Measurements from ENCODE around the gene UNC119B. TPM values are rescaled to one million over a fixed set of nuclear protein-coding genes. Genes with fewer than 3 reads are reported as not detected.

The UNC119B gene
- total and polyA plus RNA-seq, 9 donors, result 6.0 to 21.6 (median 15.3) TPM

DNA sequence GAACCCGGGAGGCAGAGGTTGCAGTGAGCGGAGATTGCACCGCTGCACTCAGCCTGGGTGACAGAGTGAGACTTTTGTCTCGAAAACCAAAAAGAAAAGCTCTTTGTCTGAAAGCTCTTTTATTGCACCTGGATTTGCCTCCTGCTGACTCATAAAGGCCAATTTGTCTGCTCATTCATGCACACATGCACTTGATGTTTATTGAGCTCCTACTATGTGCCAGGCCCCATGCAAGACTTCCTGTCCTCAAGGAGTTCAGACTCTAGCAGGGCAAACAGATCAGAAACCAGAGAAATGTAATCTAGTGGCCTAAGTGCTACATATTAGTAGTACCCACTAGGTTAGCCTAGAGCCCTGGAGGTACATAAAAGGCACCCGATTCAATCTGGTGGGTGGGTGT, 39.6 kb upstream of the UNC119B start:
- 93% methylated on average over 3 of the region's 5 CpGs for WGBS (ENCODE audit: insufficient coverage)
- Histone ChIP-seq H3K9me3 (replicated peaks; ENCODE audit: control insufficient read depth, low read depth, low read length) (no peaks in the 10 kb centered on the region), H3K4me1 (ENCODE audit: control insufficient read depth, insufficient read depth, low read length) (peaks cover 6% of the 10 kb centered on the region), H3K36me3 (ENCODE audit: control insufficient read depth, insufficient read depth, low read length) (no peaks in the 10 kb centered on the region), H3K4me3 (ENCODE audit: low read length) (no peak overlapping the region), H3K27me3 (ENCODE audit: control insufficient read depth, insufficient read depth, low read length) (no peaks in the 10 kb centered on the region), H3K27ac (ENCODE audit: low read length) (no peak overlapping the region)
- no peak for DNase-seq

DNA sequence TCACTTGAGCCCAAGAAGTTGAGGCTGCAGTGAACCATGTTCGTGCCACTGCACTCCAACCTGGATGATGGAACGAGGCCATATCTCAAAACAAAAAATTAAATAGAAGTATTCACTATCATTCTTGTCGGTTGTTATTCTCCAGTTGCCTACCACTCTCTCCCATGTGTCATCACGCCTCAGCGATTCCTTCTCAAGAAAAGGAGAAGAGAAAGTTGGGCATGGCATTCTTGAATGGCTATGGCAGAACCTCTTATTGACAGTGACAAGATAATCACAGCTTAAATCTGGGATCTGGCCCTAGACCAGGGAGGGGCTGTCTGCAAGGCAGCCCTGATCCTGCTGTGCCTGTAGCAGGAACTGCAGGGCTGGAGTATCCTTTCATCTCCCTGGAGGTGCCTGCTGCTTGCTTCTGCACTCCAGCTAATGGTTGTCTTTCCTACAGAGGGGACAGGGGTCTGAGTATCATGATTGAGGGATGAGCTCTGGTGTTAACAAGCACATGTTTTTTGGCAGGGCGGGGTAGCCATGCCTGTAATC, 36.1 kb upstream of the UNC119B start:
- Histone ChIP-seq H3K4me1 (ENCODE audit: control insufficient read depth, insufficient read depth, low read length) (peaks cover 3% of the 10 kb centered on the region), H3K27ac (ENCODE audit: low read length) (no peak overlapping the region), H3K27me3 (ENCODE audit: control insufficient read depth, insufficient read depth, low read length) (no peaks in the 10 kb centered on the region), H3K4me3 (ENCODE audit: low read length) (no peak overlapping the region), H3K9me3 (replicated peaks; ENCODE audit: control insufficient read depth, low read depth, low read length) (no peaks in the 10 kb centered on the region), H3K36me3 (ENCODE audit: control insufficient read depth, insufficient read depth, low read length) (no peaks in the 10 kb centered on the region)
- WGBS (ENCODE audit: insufficient coverage), result 73% methylated on average over 3 of the region's 6 CpGs
- no peak for DNase-seq

DNA sequence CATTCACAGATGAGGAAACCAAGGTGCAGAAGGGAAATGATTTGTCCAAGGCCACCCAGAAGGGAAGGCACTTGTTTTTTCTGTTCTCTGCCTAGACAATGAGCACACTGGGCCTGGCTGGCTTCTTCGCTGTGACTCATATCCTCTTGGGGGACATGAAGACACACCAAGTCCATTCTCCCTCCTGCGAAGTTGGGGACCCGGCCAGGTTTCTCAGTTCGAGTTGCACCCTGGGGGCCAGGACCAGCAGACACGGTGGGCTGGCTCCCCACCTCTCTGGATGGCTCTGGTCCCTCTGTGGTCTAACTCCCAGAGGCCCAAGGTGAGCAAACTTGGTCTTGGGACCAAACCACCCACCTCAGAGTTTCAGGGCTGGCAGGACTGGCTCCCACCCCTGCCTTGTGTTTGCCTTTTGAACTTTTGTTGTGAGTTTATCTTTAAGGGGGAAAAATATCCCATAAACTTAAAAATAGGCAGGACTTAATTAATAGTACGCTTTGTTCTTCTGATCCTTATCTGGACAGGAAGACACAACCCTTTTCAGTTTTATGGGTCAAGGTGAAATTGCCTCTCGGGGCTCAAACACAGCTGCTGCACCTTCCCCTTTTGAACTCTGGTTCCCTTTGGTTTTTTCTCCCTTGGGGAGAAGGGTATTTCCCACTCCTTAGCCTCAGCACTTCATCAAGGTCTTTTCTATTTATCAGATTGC, 32.3 kb upstream of the UNC119B start:
- H3K27ac ChIP-seq (ENCODE audit: low read length), result peak overlapping the region; percentile 17
- no peaks in the 10 kb centered on the region for H3K9me3 ChIP-seq (replicated peaks; ENCODE audit: control insufficient read depth, low read depth, low read length)
- no peaks in the 10 kb centered on the region for H3K27me3 ChIP-seq (ENCODE audit: control insufficient read depth, insufficient read depth, low read length)
- no peak overlapping the region for H3K4me3 ChIP-seq (ENCODE audit: low read length)
- no peaks in the 10 kb centered on the region for H3K36me3 ChIP-seq (ENCODE audit: control insufficient read depth, insufficient read depth, low read length)
- 52% methylated on average over 2 of the region's 7 CpGs for WGBS (ENCODE audit: insufficient coverage)
- DNase-seq, result no peak
- no peaks in the 10 kb centered on the region for H3K4me1 ChIP-seq (ENCODE audit: control insufficient read depth, insufficient read depth, low read length)

DNA sequence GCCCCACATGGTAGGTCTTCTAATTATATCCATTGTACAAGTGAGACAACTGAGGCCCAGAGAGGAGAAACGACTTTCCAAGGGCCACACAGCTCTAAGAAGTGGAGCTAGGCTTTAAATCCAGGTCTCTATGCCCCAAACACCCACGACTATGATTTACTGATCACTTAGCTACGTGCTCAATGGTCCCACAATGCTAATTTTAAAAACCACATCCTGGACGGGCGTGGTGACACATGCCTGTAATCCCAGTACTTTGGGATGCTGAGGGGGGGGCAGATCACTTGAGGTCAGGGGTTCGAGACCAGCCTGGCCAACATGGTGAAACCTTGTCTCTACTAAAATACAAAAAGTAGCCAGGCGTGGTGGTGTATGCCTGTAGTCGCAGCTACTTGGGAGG, 31.7 kb upstream of the UNC119B start:
- no peaks in the 10 kb centered on the region for H3K27me3 ChIP-seq (ENCODE audit: control insufficient read depth, insufficient read depth, low read length)
- no peak overlapping the region for H3K27ac ChIP-seq (ENCODE audit: low read length)
- DNase-seq, result no peak
- WGBS (ENCODE audit: insufficient coverage), result no CpG with 5 or more reads among the region's 8 CpGs
- no peaks in the 10 kb centered on the region for H3K4me1 ChIP-seq (ENCODE audit: control insufficient read depth, insufficient read depth, low read length)
- H3K36me3 ChIP-seq (ENCODE audit: control insufficient read depth, insufficient read depth, low read length), result no peaks in the 10 kb centered on the region
- no peaks in the 10 kb centered on the region for H3K9me3 ChIP-seq (replicated peaks; ENCODE audit: control insufficient read depth, low read depth, low read length)
- H3K4me3 ChIP-seq (ENCODE audit: low read length), result no peak overlapping the region

DNA sequence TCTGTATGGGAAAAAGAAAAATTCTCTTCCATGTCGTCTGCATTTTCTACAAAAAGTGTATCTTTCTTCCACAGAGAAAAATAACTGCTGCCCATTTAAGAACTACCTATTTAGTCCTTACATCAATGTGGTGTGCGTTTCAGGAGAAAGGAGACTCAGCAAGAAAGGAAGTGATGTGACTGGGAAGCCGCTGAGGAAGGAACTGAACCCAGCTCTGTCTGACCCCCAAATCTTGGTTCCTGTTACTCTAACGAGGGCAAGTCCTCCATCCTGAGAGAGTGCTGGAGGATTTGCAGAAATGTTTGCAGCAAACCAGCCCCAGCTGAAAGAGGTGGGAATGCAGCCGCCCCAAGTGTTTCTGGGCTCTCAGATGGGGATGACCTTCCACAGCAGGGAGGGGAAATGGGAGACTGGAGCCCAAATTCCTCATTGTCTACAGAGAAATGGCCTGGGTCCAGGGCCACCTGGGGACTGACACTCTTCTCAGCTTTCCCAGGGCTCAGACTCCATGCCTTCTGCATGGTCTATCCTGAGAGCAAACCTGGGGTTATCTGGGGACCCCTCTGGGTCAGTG, 30.0 kb upstream of the UNC119B start:
- Histone ChIP-seq H3K9me3 (replicated peaks; ENCODE audit: control insufficient read depth, low read depth, low read length) (no peaks in the 10 kb centered on the region), H3K27ac (ENCODE audit: low read length) (no peak overlapping the region), H3K4me3 (ENCODE audit: low read length) (no peak overlapping the region), H3K36me3 (ENCODE audit: control insufficient read depth, insufficient read depth, low read length) (no peaks in the 10 kb centered on the region), H3K4me1 (ENCODE audit: control insufficient read depth, insufficient read depth, low read length) (no peaks in the 10 kb centered on the region), H3K27me3 (ENCODE audit: control insufficient read depth, insufficient read depth, low read length) (no peaks in the 10 kb centered on the region)
- DNase-seq, result no peak
- 43% methylated on average over 3 of the region's 5 CpGs for WGBS (ENCODE audit: insufficient coverage)

DNA sequence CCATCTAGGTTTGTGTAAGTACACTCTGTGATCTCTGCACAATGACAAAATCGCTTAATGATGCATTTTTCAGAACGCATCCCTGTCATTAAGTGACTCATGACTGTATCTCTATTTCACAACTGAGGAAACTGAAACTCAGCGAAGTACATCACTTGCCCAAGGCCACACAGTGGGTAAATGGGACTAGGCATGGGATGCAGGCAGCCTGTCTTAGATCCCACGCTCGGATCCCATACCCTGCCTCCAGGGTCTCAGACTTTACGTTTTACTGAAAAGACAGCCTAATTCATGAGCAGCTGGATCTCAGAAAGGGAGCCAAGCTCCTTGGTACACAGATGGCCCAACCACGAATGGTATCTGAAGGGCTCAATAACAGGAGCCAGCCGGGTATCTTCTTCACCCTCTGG, 25.7 kb upstream of the UNC119B start:
- Histone ChIP-seq H3K9me3 (replicated peaks; ENCODE audit: control insufficient read depth, low read depth, low read length) (no peaks in the 10 kb centered on the region), H3K27ac (ENCODE audit: low read length) (no peak overlapping the region), H3K4me3 (ENCODE audit: low read length) (no peak overlapping the region), H3K27me3 (ENCODE audit: control insufficient read depth, insufficient read depth, low read length) (no peaks in the 10 kb centered on the region), H3K36me3 (ENCODE audit: control insufficient read depth, insufficient read depth, low read length) (no peaks in the 10 kb centered on the region), H3K4me1 (ENCODE audit: control insufficient read depth, insufficient read depth, low read length) (peaks cover 18% of the 10 kb centered on the region)
- DNase-seq, result no peak
- WGBS (ENCODE audit: insufficient coverage), result 52% methylated on average over 5 of the region's 8 CpGs

DNA sequence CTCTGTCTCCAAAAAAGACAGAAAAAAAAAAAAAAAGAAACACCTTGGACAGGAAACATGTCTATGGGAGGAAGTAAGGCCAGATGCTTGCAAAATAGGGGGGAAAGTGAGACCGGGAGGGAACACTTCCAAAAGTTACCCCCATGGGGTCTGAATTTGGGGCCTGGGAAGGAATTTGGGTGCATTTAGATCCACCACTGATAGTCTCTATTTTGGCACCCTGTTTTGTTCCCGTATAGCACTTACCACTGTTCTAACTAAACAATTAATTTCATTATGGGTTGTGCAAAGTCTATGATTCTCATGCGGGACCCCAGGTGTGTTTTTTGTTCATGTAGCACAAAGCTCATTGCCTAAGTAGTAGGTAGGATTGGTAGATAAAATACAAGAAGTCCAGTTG, 24.7 kb upstream of the UNC119B start:
- H3K27ac ChIP-seq (ENCODE audit: low read length), result peak overlapping the region; percentile 99
- H3K4me3 ChIP-seq (ENCODE audit: low read length), result no peak overlapping the region
- DNase-seq, result no peak

DNA sequence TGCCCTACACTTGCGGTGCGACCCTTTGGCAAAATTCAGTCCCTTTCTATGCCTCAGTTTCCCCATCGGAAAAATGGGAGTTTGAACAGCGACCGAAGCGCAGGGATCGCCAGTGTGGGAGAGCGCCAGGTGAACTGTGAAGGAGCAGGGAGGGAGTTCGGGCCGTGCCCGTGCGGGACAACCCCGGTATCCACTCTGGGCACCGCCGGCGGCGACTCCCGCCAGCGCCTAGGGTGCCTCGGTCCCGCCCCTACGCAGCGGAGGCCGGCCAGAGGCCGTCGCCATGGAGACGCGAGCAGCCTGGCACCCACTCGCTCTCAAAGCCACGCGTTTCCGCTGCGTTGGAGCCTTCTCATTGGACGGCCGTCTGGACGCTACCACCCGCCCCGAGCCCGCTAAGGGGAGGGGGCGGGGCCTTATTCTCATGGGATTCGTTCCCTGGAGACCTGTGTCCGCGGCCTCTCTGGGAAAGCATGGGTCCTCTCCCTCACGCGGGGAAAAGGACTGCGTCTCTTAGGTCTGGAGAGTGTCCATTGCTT, 24.0 kb upstream of the UNC119B start:
- DNase-seq, result peak; percentile 98
- WGBS (ENCODE audit: insufficient coverage), result 0% methylated on average over 33 of the region's 46 CpGs
- H3K4me3 ChIP-seq (ENCODE audit: low read length), result peak overlapping the region; percentile 78
- H3K4me1 ChIP-seq (ENCODE audit: control insufficient read depth, insufficient read depth, low read length), result peaks cover 23% of the 10 kb centered on the region
- H3K27me3 ChIP-seq (ENCODE audit: control insufficient read depth, insufficient read depth, low read length), result no peaks in the 10 kb centered on the region
- H3K36me3 ChIP-seq (ENCODE audit: control insufficient read depth, insufficient read depth, low read length), result no peaks in the 10 kb centered on the region
- no peaks in the 10 kb centered on the region for H3K9me3 ChIP-seq (replicated peaks; ENCODE audit: control insufficient read depth, low read depth, low read length)
- H3K27ac ChIP-seq (ENCODE audit: low read length), result peak overlapping the region; percentile 99

More for the DNA sequence above, 24.7 kb upstream of the UNC119B start:
- WGBS (ENCODE audit: insufficient coverage), result 60% methylated on average over 1 of the region's 3 CpGs
- Histone ChIP-seq H3K36me3 (ENCODE audit: control insufficient read depth, insufficient read depth, low read length) (no peaks in the 10 kb centered on the region), H3K4me1 (ENCODE audit: control insufficient read depth, insufficient read depth, low read length) (peaks cover 20% of the 10 kb centered on the region), H3K27me3 (ENCODE audit: control insufficient read depth, insufficient read depth, low read length) (no peaks in the 10 kb centered on the region), H3K9me3 (replicated peaks; ENCODE audit: control insufficient read depth, low read depth, low read length) (no peaks in the 10 kb centered on the region)

DNA sequence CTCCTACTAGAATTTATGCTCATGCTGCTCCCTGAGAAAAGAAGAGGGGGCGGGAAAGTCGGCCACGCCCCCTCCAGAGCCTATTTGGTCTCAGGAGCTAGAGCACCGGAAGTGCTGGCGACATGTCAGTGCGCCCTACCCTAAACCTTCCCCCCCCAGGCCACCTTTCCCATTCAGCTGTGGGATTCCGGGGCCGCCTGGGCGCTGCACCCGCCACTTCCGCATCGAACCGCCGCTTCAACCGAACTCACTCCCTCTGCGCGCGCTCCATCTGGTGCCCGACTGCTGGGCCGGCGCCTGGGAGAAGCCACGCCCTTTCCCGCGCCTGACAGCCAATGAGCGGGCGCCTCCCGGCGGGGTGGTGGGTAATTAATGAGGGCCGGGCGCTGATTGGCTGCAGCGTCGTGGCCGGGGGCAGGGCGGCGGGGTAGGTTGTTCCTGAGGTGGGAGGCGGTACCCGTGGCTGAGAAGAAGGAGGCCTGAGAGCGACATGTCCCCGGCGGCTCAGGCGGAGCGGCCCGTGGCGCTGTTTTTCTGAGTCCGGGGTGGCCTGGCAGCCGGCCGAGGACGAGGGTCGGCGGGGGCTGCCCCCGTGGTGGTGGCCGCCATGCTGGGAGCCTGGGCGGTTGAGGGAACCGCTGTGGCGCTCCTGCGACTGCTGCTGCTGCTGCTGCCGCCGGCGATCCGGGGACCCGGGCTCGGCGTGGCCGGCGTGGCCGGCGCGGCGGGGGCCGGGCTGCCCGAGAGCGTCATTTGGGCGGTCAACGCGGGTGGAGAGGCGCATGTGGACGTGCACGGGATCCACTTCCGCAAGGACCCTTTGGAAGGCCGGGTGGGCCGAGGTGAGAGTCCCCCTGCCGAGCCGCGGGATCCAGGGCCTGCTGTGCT, 23.3 kb upstream of the UNC119B start, which contains the start of gene MLEC:
MLEC (plus strand) TSS at position 460 of the 888 bp plus-strand sequence; CDS start at position 608, 148 bp downstream.
- no peaks in the 10 kb centered on the region for H3K27me3 ChIP-seq (ENCODE audit: control insufficient read depth, insufficient read depth, low read length)
- under 1% methylated on average over 72 of the region's 84 CpGs for WGBS (ENCODE audit: insufficient coverage)
- peak within 1 kb of the TSS; percentile 78 for H3K4me3 ChIP-seq (ENCODE audit: low read length)
- peaks cover 23% of the 10 kb centered on the region for H3K4me1 ChIP-seq (ENCODE audit: control insufficient read depth, insufficient read depth, low read length)
- no peaks in the 10 kb centered on the region for H3K9me3 ChIP-seq (replicated peaks; ENCODE audit: control insufficient read depth, low read depth, low read length)
- no peaks in the 10 kb centered on the region for H3K36me3 ChIP-seq (ENCODE audit: control insufficient read depth, insufficient read depth, low read length)
- peak within 1 kb of the TSS; percentile 99 for H3K27ac ChIP-seq (ENCODE audit: low read length)
- DNase-seq, result peak; percentile 99

All from muscle of leg (tissue), 11 donors.